ENCODE results near the gene ECM1.

The ECM1 gene

GRCh38 chr1:150546294-150546937 lies 38.5 kb downstream of the ECM1 start:
- DNase-seq = no peak

GRCh38 chr1:150548324-150548631 lies 40.4 kb downstream of the ECM1 start:
- no peak for DNase-seq

GRCh38 chr1:150548632-150549495 lies 41.0 kb downstream of the ECM1 start, which contains the start of gene ADAMTSL4:
Gene ADAMTSL4 (plus strand): TSS chr1:150549408. CDS start chr1:150552289, 2,881 bp downstream.
- DNase-seq = no peak

GRCh38 chr1:150549496-150550221 lies 41.8 kb downstream of the ECM1 start:
- no peak for DNase-seq

GRCh38 chr1:150550222-150551050 lies 42.5 kb downstream of the ECM1 start:
- no peak for DNase-seq

- no peak for DNase-seq
Measured at GRCh38 chr1:150551051-150551783, 43.3 kb downstream of the ECM1 start.

- DNase-seq = no peak
Measured at GRCh38 chr1:150551784-150552127, 43.8 kb downstream of the ECM1 start.

GRCh38 chr1:150552128-150552910 lies 44.4 kb downstream of the ECM1 start:
- DNase-seq = no peak

GRCh38 chr1:150552911-150553289 lies 45.0 kb downstream of the ECM1 start:
- no peak for DNase-seq

GRCh38 chr1:150553392-150554085 lies 45.6 kb downstream of the ECM1 start:
- DNase-seq = no peak

GRCh38 chr1:150554086-150554452 lies 46.2 kb downstream of the ECM1 start:
- DNase-seq = no peak

GRCh38 chr1:150555198-150555970 lies 47.5 kb downstream of the ECM1 start:
- DNase-seq = no peak

- no peak for DNase-seq
Measured at GRCh38 chr1:150555971-150556865, 48.3 kb downstream of the ECM1 start.

- DNase-seq = no peak
Measured at GRCh38 chr1:150557065-150557600, 49.2 kb downstream of the ECM1 start.

GRCh38 chr1:150557813-150558212 lies 49.9 kb downstream of the ECM1 start:
- no peak for DNase-seq

GRCh38 chr1:150558303-150558704 lies 50.4 kb downstream of the ECM1 start:
- no peak for DNase-seq

GRCh38 chr1:150558761-150559655 lies 51.1 kb downstream of the ECM1 start:
- DNase-seq = no peak

- no peak for DNase-seq
Measured at GRCh38 chr1:150559656-150560010, 51.7 kb downstream of the ECM1 start.

Data from activated gamma-delta T cell treated with Interleukin-2 at 50 U/mL for 16 hours (primary cell).